Vagina (tissue), 2 donors: ENCODE measurements around the gene SELENOF. TPM values are rescaled to one million over a fixed set of nuclear protein-coding genes. Genes with fewer than 3 reads are reported as not detected.

ENCODE experiments used
- DNase-seq, 2 donors: peaks; one replicate each; pipeline ENCODE4 v3.0.0-alpha.2; 2017; ENCODE audit errors: extremely low spot score in 2 of 2
- H3K27ac ChIP-seq: fragments of 200-600 bp; sonication (generic); one replicate; pipeline ENCODE4 v1.5.1; 2019
- H3K27me3 ChIP-seq: fragments of 200-600 bp; sonication (generic); one replicate; pipeline ENCODE4 v1.5.1; 2019
- H3K36me3 ChIP-seq, 2 donors: fragments of 200-600 bp; sonication (generic); one replicate each; pipeline ENCODE4 v1.5.1; 2017 to 2019
- H3K4me1 ChIP-seq: fragments of 200-600 bp; sonication (generic); one replicate; pipeline ENCODE4 v1.5.1; 2019
- H3K4me3 ChIP-seq, 2 donors: fragments of 200-600 bp; sonication (generic); 1 replicate in 1 of 2; 2 replicates in 1 of 2; pipeline ENCODE4 v1.5.1; 2016 to 2019
- H3K9me3 ChIP-seq: fragments of 200-600 bp; sonication (generic); one replicate; pipeline ENCODE4 v1.5.1; 2019
- CTCF ChIP-seq, 3 experiments: fragments of 450-650 bp in 2 of 3; fragments of 200-600 bp in 1 of 3; sonication (generic) in 1 of 3; IDR thresholded peaks; one replicate each; pipeline ENCODE4 v1.5.1; 2017 to 2019; ENCODE audit warnings: antibody characterized with exemption in 3 of 3, mild to moderate bottlenecking in 2 of 3, moderate library complexity in 2 of 3
- POLR2A ChIP-seq, 2 donors: fragments of 450-650 bp; IDR thresholded peaks; one replicate each; pipeline ENCODE4 v1.6.1; 2017; ENCODE audit warnings: antibody characterized with exemption in 2 of 2, mild to moderate bottlenecking in 2 of 2, moderate library complexity in 2 of 2
- POLR2AphosphoS5 ChIP-seq, 2 donors: sonication (generic); formaldehyde crosslinking; IDR thresholded peaks; one replicate each; pipeline ENCODE4 v1.9.0; 2017; ENCODE audit warnings: antibody characterized with exemption in 2 of 2, mild to moderate bottlenecking in 2 of 2, low read depth in 1 of 2; ENCODE audit not compliant: insufficient read depth in 1 of 2
- intact Hi-C: fragments of 100-400 bp; cut with DNase I; formaldehyde crosslinking; loops from one replicate; pipeline ENCODE4 v1.15.1; 2023
- total RNA-seq: library from RNA; depleted of rRNA; stranded (reverse); fragments of >200 nt; gene quantifications from one replicate; pipeline ENCODE4 v1.2.3, GENCODE V29; 2016

The SELENOF gene
- total RNA-seq, 1 donor from 2014 or later: 77.3 TPM

DNA sequence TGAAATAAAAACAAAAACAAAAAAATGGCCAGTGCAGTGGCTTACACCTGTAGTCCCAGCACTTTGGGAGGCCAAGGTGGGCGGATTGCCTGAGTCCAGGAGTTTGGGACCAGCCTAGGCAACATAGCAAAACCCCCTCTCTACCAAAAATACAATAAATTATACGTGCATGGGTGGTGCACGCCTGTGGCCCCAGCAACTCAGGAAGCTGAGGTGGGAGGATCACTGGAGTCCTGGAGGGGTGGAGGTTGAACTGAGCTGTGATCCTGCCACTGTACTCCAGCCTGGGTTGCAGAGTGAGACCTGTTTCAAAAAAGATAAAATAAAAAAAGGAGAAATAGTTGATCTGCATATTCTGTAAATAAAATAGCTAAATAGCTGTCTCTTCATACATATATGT lies 41.8 kb upstream of the SELENOF start:
- Histone ChIP-seq H3K36me3 (no peaks in the 10 kb centered on the region), H3K4me1 (no peaks in the 10 kb centered on the region), H3K27me3 (no peaks in the 10 kb centered on the region), H3K4me3 (no peak overlapping the region), H3K9me3 (no peaks in the 10 kb centered on the region), H3K27ac (no peak overlapping the region)
- intact Hi-C loops: no loop called here
- DNase-seq: no peak
- TF ChIP-seq POLR2A (IDR thresholded peaks at IDR 0.05): no peak
- no peak for TF ChIP-seq CTCF (IDR thresholded peaks at IDR 0.05)
- TF ChIP-seq POLR2AphosphoS5 (IDR thresholded peaks at IDR 0.05; ENCODE audit: insufficient read depth in 1 of 2, low read depth in 1 of 2): no peak

DNA sequence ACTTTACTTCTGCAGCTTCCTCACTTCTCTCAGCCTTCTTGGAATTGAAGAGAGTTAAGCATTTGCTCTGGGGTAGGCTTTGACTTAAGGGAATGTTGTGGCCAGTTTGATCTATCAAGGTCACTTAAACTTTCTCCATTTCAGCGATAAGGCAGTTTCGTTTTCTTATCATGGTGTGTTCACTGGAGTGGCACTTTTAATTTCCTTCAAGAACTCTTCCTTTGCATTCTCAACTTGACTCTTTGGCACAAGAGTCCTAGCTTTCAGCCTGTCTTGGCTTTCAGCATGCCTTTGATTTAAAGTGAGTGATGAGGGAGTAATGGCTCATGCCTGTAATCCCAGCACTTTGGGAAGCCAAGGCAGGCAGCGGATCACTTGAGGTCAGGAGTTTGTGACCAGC lies 39.2 kb upstream of the SELENOF start:
- no peak for DNase-seq
- TF ChIP-seq POLR2AphosphoS5 (IDR thresholded peaks at IDR 0.05; ENCODE audit: insufficient read depth in 1 of 2, low read depth in 1 of 2) (no peak), POLR2A (IDR thresholded peaks at IDR 0.05) (no peak), CTCF (IDR thresholded peaks at IDR 0.05) (no peak)
- no peaks in the 10 kb centered on the region for H3K36me3 ChIP-seq
- no peak overlapping the region for H3K4me3 ChIP-seq
- H3K9me3 ChIP-seq: no peaks in the 10 kb centered on the region
- no peaks in the 10 kb centered on the region for H3K4me1 ChIP-seq
- no peak overlapping the region for H3K27ac ChIP-seq
- intact Hi-C loops: no loop called here
- H3K27me3 ChIP-seq: no peaks in the 10 kb centered on the region

DNA sequence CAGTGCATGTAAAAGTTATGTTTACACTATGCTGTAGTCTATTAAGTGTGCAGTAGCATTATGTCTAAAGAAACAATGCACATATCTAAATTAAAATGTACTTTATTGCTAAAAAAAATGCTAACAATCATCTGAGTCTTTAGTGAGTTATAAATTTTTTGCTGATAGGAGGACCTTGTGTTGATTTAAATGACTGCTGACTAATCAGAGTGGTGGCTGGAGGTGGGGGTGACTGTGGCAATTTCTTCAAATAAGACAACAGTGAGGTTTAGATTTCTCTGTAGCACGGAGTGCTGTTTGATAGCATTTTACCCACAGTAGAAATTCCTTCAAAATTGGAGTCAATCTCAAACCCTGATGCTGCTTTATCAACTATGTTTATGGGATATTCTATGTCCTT lies 37.5 kb upstream of the SELENOF start:
- intact Hi-C loops: no loop called here
- TF ChIP-seq POLR2AphosphoS5 (IDR thresholded peaks at IDR 0.05; ENCODE audit: insufficient read depth in 1 of 2, low read depth in 1 of 2) (no peak), CTCF (IDR thresholded peaks at IDR 0.05) (no peak), POLR2A (IDR thresholded peaks at IDR 0.05) (no peak)

DNA sequence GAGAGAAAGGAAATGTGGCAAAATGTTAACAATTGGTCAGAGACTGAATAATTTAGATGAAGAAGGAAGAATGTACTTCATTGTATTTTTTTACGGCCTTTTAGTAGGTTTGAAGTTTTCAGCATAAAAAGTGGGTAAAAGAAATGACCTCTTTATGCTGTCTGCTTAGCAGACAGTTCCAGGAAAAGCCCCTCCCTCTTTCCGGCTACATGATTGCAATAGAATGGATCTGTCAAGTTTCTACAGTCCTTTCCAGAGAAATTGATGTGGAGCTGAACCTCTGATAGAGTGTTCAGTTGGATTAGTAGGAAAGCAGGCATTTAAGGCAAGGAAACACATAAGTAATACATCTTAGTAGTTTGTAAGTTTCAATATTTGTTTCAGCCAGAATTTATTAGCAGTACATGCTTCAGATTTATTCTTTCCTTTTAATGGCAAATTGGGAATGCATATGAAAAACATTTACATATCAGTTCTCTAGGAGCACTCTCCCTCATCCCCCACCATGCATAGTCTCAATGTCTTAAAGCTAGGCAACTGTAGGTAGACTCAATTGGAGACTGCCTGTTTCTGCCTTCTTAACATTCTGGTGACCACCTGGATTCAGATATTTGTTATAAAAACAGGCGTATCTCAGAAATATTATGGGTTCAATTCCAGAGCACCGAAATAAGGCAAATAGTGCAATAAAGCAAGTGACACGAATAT lies 36.9 kb upstream of the SELENOF start:
- intact Hi-C loops: no loop called here
- H3K4me1 ChIP-seq: no peaks in the 10 kb centered on the region
- DNase-seq: no peak
- no peaks in the 10 kb centered on the region for H3K36me3 ChIP-seq
- no peak overlapping the region for H3K4me3 ChIP-seq
- no peaks in the 10 kb centered on the region for H3K27me3 ChIP-seq
- no peak overlapping the region for H3K27ac ChIP-seq
- no peaks in the 10 kb centered on the region for H3K9me3 ChIP-seq
- no peak for TF ChIP-seq CTCF (IDR thresholded peaks at IDR 0.05)
- TF ChIP-seq POLR2AphosphoS5 (IDR thresholded peaks at IDR 0.05; ENCODE audit: insufficient read depth in 1 of 2, low read depth in 1 of 2): no peak
- TF ChIP-seq POLR2A (IDR thresholded peaks at IDR 0.05): no peak

More for the DNA sequence above, 37.5 kb upstream of the SELENOF start:
- no peak overlapping the region for H3K27ac ChIP-seq
- no peak for DNase-seq
- no peaks in the 10 kb centered on the region for H3K4me1 ChIP-seq
- no peaks in the 10 kb centered on the region for H3K27me3 ChIP-seq
- H3K4me3 ChIP-seq: no peak overlapping the region
- no peaks in the 10 kb centered on the region for H3K9me3 ChIP-seq
- no peaks in the 10 kb centered on the region for H3K36me3 ChIP-seq

GRCh38 chr1:86948212-86948611 lies 34.3 kb upstream of the SELENOF start:
- H3K4me3 ChIP-seq: no peak overlapping the region
- no peak overlapping the region for H3K27ac ChIP-seq
- TF ChIP-seq POLR2A (IDR thresholded peaks at IDR 0.05): no peak
- TF ChIP-seq POLR2AphosphoS5 (IDR thresholded peaks at IDR 0.05; ENCODE audit: insufficient read depth in 1 of 2, low read depth in 1 of 2): no peak
- no peak for TF ChIP-seq CTCF (IDR thresholded peaks at IDR 0.05)
- DNase-seq: no peak
- H3K4me1 ChIP-seq: no peaks in the 10 kb centered on the region
- no peaks in the 10 kb centered on the region for H3K27me3 ChIP-seq
- intact Hi-C loops: no loop called here
- no peaks in the 10 kb centered on the region for H3K36me3 ChIP-seq
- no peaks in the 10 kb centered on the region for H3K9me3 ChIP-seq
